ENCODE measurements around the gene TFPI2.

The TFPI2 gene

GRCh38 chr7:93906267-93906666, 15.7 kb upstream of the TFPI2 start, which contains the start of gene GNGT1:
Gene GNGT1 (plus strand): TSS chr7:93906567. CDS start chr7:93906747, 180 bp downstream.
- DNase-seq: no peak

GRCh38 chr7:93902777-93903423, 12.3 kb upstream of the TFPI2 start:
- no peak for DNase-seq

GRCh38 chr7:93897680-93898079, 7.1 kb upstream of the TFPI2 start:
- DNase-seq: no peak

GRCh38 chr7:93895859-93896600, 5.5 kb upstream of the TFPI2 start:
- DNase-seq: no peak

GRCh38 chr7:93894966-93895640, 4.5 kb upstream of the TFPI2 start:
- no peak for DNase-seq

GRCh38 chr7:93894426-93894825, 3.9 kb upstream of the TFPI2 start:
- DNase-seq: no peak

GRCh38 chr7:93890041-93890463, 501 bp downstream of the TFPI2 start:
- DNase-seq: no peak

GRCh38 chr7:93889261-93889660, 1.3 kb downstream of the TFPI2 start:
- DNase-seq: no peak

GRCh38 chr7:93884541-93884940, 6.0 kb downstream of the TFPI2 start:
- no peak for DNase-seq

- no peak for DNase-seq
These were observed 6.6 kb downstream of the TFPI2 start for GRCh38 chr7:93883917-93884345.

GRCh38 chr7:93883078-93883916, 7.3 kb downstream of the TFPI2 start:
- DNase-seq: no peak

- no peak for DNase-seq
These were observed 8.1 kb downstream of the TFPI2 start for GRCh38 chr7:93882468-93882867.

GRCh38 chr7:93879356-93879755, 11.2 kb downstream of the TFPI2 start:
- no peak for DNase-seq

GRCh38 chr7:93877742-93878141, 12.8 kb downstream of the TFPI2 start:
- DNase-seq: no peak

GRCh38 chr7:93873998-93874574, 16.5 kb downstream of the TFPI2 start:
- DNase-seq: no peak

GRCh38 chr7:93866886-93867285, 23.7 kb downstream of the TFPI2 start:
- no peak for DNase-seq

- no peak for DNase-seq
These were observed 27.9 kb downstream of the TFPI2 start for GRCh38 chr7:93862651-93863050.

GRCh38 chr7:93861325-93861949, 29.1 kb downstream of the TFPI2 start:
- no peak for DNase-seq

GRCh38 chr7:93860261-93860660, 30.3 kb downstream of the TFPI2 start:
- DNase-seq: no peak

GRCh38 chr7:93858857-93859256, 31.7 kb downstream of the TFPI2 start:
- DNase-seq: no peak

GRCh38 chr7:93856323-93856722, 34.2 kb downstream of the TFPI2 start:
- no peak for DNase-seq

- no peak for DNase-seq
These were observed 34.8 kb downstream of the TFPI2 start for GRCh38 chr7:93855797-93856196.
